Tongue (tissue), 2 donors: Measurements from ENCODE around the gene ARID3A. TPM values are rescaled to one million over a fixed set of nuclear protein-coding genes. Genes with fewer than 3 reads are reported as not detected.
A peak's percentile ranks its signal among the peaks of the same experiment; 100 is the strongest.

Experiments used
- DNase-seq: peaks from one replicate; pipeline ENCODE4 v3.0.0-alpha.2; 2015
- total RNA-seq: library from RNA; depleted of rRNA; stranded (reverse); fragments of >200 nt; gene quantifications from one replicate; pipeline ENCODE4 v1.2.3, GENCODE V29; 2014

Gene ARID3A
- total RNA-seq, 1 donor from 2014 or later = 5.2 TPM

- no peak for DNase-seq
Measured at GRCh38 chr19:990746-991145, 64.9 kb downstream of the ARID3A start.

- DNase-seq = no peak
Measured at GRCh38 chr19:991174-991931, 65.5 kb downstream of the ARID3A start.

GRCh38 chr19:991932-992669, 66.3 kb downstream of the ARID3A start:
- DNase-seq = no peak

DNA sequence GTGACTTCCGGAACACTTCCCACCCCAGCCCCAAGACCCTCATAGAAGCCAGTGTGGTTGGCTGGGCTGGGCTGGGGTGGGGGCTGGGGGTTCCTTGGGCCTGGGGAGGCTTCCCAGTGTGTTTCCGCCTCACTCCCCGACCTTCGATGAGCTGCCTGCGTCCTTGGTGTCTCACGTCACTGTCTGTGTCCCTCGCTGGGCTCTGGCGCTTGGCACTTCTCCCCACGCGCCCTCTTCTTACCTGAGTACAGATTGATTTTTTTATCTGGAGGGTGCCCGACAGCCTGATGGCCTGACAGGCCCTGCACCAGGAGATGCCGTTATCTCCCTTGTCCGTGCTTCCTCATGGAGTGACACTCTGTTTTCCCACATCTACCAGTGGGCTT, 66.8 kb downstream of the ARID3A start:
- no peak for DNase-seq

DNA sequence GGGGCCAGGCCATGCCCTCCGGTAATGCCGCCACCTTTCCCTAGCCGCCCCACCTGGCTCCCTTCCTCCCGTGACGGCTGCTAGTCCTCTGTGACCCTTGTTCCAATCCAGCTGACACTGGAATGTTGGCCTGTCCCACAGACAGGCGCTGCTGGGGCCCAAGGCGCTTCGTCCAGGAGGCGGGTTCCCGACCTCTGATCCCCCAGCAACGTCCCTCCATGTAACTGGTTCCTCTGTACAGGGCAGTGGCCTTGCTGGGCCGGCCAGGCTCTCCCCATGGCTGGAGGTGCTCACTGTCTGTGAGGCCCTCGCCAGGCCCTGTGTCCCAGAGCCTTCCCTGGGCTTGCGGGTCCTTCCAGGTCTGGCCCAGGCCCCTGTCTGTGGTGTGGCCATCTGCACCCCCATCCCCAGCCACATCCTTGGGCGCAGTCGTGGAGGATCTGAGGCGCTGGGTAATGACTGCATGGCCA, 67.6 kb downstream of the ARID3A start:
- no peak for DNase-seq

DNA sequence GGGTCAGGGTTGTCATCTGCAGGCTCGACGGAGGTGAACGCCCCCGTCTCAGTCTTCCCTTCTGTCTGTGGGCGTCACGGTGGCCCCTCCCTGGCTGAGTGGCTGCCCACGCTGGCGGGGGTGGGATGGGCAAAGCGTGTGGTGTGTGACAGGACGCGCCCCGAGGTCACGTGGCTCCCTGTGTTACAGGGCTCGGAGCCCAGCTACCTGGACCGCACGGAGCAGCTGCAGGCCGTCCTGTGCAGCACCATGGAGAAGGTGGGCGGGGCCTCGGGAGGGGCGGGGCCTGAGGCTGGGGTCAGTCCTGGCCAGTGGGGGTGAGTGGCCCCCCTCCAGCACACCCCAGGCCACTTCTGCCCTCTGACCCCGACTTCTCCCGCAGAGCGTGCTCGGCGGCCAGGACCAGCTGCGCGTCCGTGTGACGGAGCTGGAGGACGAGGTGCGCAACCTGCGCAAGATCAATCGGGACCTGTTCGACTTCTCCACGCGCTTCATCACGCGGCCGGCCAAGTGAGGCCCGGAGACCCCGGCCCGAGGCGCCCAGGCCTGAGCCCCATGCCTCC, 68.1 kb downstream of the ARID3A start:
- no peak for DNase-seq

DNA sequence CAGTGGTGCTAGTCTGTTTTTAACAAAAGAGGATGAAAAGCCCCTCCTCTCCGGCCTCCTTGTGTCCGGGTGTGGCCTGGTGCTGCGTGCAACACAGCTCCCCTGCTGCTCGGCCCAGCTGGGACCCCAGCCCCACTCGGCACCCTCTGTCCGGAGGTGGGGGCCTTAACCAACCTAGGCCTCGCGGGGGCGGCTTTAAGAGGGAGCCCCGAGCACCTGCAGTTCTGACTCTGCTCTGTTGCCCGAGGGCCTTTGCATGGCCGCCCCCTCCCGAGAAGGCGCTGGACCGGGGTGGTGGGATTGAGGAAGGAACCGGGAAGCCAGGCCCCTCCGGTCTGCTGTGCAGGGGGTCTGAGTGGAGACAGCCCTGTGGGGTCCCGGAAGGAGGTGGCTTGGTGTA, 68.7 kb downstream of the ARID3A start:
- no peak for DNase-seq

- DNase-seq = peak; percentile 48
Measured at GRCh38 chr19:995051-995827, 69.4 kb downstream of the ARID3A start.

GRCh38 chr19:996051-996838, 70.4 kb downstream of the ARID3A start:
- peak; percentile 72 for DNase-seq

- DNase-seq = no peak
Measured at GRCh38 chr19:998064-998463, 72.2 kb downstream of the ARID3A start.

DNA sequence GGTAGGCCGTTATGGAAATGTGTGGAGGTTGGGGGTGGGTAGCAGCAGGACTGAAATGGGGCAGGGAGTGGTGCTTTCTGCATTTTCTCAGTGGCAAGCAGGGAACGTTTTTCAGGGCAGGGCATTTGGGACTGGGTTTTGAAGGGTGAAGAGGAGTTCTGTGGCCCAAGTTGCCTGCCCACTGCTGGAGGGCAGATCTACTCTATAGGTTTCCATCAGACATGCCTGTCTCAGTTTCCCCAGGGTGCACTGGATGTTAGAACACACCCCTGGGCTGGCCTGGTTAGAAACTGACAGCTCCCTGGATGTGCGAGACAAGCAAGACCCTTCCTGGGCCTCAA, 73.5 kb downstream of the ARID3A start:
- no peak for DNase-seq

DNA sequence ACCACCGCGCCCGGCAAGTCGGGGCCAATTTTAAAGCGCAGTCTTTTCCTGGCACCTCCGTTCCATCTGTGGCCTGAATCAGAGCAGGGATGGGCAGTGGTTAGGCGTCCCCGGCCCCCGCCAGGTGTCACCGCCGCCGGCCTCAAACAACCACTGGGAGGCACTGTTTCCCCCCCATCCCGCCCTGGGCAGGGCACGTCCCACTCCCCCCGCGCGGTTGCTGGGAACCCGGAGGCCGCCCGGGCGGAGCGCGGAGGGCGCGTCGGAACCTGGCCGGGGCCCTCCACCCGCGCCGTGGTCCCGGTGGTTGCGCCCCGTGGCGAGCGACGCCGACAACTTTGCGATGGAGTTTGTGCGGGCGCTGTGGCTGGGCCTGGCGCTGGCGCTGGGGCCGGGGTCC, 74.3 kb downstream of the ARID3A start, which contains the start of gene GRIN3B:
GRIN3B (plus strand) TSS at position 325 of the 400 bp plus-strand sequence; CDS start at position 344, 19 bp downstream.
- peak; percentile 67 for DNase-seq

GRCh38 chr19:1000591-1001537, 75.0 kb downstream of the ARID3A start:
- DNase-seq = no peak

- peak; percentile 61 for DNase-seq
Measured at GRCh38 chr19:1001538-1002166, 75.8 kb downstream of the ARID3A start.

DNA sequence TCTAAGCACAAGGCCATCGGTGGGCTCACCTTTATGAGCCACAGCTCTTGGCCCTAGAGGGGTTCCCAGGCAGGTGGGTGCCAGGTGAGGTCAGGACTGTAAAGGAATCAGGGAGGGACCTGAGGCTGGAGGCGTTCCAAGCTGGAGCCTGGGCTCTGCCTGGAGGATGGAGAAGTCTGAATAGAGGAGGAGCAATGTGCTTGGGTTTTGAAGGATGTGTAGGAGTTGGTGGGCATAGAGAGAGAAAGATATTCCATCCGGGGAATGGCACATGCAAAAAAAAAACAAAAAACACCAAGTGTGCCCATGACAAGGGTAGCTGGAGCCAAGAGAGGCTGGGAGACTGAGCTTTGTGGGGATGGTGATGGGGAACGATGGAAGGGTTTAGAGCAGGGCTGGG, 76.8 kb downstream of the ARID3A start:
- DNase-seq = no peak

DNA sequence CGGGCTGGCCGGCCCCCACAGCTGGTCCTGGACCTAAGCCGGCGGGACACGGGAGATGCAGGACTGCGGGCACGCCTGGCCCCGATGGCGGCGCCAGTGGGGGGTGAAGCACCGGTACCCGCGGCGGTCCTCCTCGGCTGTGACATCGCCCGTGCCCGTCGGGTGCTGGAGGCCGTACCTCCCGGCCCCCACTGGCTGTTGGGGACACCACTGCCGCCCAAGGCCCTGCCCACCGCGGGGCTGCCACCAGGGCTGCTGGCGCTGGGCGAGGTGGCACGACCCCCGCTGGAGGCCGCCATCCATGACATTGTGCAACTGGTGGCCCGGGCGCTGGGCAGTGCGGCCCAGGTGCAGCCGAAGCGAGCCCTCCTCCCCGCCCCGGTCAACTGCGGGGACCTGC, 77.4 kb downstream of the ARID3A start:
- no peak for DNase-seq

GRCh38 chr19:1004204-1004802, 78.5 kb downstream of the ARID3A start:
- no peak for DNase-seq

- no peak for DNase-seq
Measured at GRCh38 chr19:1004803-1005664, 79.2 kb downstream of the ARID3A start.
